IPS DF 19.7 (cell line): Measurements from ENCODE around the gene TBX19.

ENCODE experiments used
- DNase-seq: peaks from one replicate; pipeline ENCODE4 v3.0.0-alpha.2; 2013; ENCODE audit warnings: low read depth, low spot score

Gene TBX19

GRCh38 chr1:168320149-168320548 is 39.5 kb downstream of the TBX19 start:
- DNase-seq, result no peak

GRCh38 chr1:168320800-168321450 is 40.2 kb downstream of the TBX19 start:
- no peak for DNase-seq

GRCh38 chr1:168321945-168322344 is 41.3 kb downstream of the TBX19 start:
- DNase-seq, result no peak

- no peak for DNase-seq
These were observed 44.2 kb downstream of the TBX19 start for GRCh38 chr1:168324745-168325425.

GRCh38 chr1:168328731-168329364 is 48.2 kb downstream of the TBX19 start:
- no peak for DNase-seq

GRCh38 chr1:168330285-168330684 is 49.6 kb downstream of the TBX19 start:
- DNase-seq, result no peak

GRCh38 chr1:168331569-168331968 is 50.9 kb downstream of the TBX19 start:
- no peak for DNase-seq

- DNase-seq, result no peak
These were observed 53.0 kb downstream of the TBX19 start for GRCh38 chr1:168333562-168334276.

GRCh38 chr1:168335500-168335899 is 54.8 kb downstream of the TBX19 start:
- no peak for DNase-seq

- no peak for DNase-seq
These were observed 58.2 kb downstream of the TBX19 start for GRCh38 chr1:168338589-168339503.

- DNase-seq, result no peak
These were observed 60.3 kb downstream of the TBX19 start for GRCh38 chr1:168340781-168341482.

- no peak for DNase-seq
These were observed 60.9 kb downstream of the TBX19 start for GRCh38 chr1:168341483-168341975.

GRCh38 chr1:168342572-168343280 is 62.0 kb downstream of the TBX19 start:
- peak; percentile 65 for DNase-seq

GRCh38 chr1:168343566-168343965 is 62.9 kb downstream of the TBX19 start:
- no peak for DNase-seq

- DNase-seq, result no peak
These were observed 63.8 kb downstream of the TBX19 start for GRCh38 chr1:168344517-168344916.

GRCh38 chr1:168345939-168346338 is 65.3 kb downstream of the TBX19 start:
- no peak for DNase-seq

- no peak for DNase-seq
These were observed 67.0 kb downstream of the TBX19 start for GRCh38 chr1:168347630-168348029.

GRCh38 chr1:168348146-168348709 is 67.6 kb downstream of the TBX19 start:
- DNase-seq, result no peak
